Lower lobe of right lung (tissue), 2 donors: ENCODE measurements around the gene RAPGEF3. TPM values are rescaled to one million over a fixed set of nuclear protein-coding genes. Genes with fewer than 3 reads are reported as not detected.

ENCODE experiments used
- ATAC-seq, 2 donors: fragments of 200-7000 bp; cut with Tn5 transposase; one replicate each; pipeline ENCODE4 v1.9.1; 2020 to 2022; ENCODE audit warnings: mild to moderate bottlenecking in 2 of 2, moderate library complexity in 2 of 2
- DNase-seq: peaks from one replicate; pipeline ENCODE4 v3.0.0-alpha.2; 2020
- H3K27ac ChIP-seq: fragments of 200-600 bp; one replicate; pipeline ENCODE4 v1.8.0; 2022
- H3K27me3 ChIP-seq: fragments of 200-600 bp; one replicate; pipeline ENCODE4 v1.8.0; 2022; ENCODE audit warnings: low read depth
- H3K36me3 ChIP-seq: fragments of 200-600 bp; one replicate; pipeline ENCODE4 v1.8.0; 2022; ENCODE audit warnings: mild to moderate bottlenecking
- H3K4me1 ChIP-seq: fragments of 200-600 bp; one replicate; pipeline ENCODE4 v1.8.0; 2022
- H3K4me3 ChIP-seq: fragments of 200-600 bp; one replicate; pipeline ENCODE4 v1.8.0; 2022; ENCODE audit warnings: mild to moderate bottlenecking
- H3K9me3 ChIP-seq: fragments of 200-600 bp; one replicate; pipeline ENCODE4 v1.8.0; 2022
- CTCF ChIP-seq: fragments of 200-600 bp; IDR thresholded peaks from one replicate; pipeline ENCODE4 v1.8.0; 2022; ENCODE audit warnings: antibody characterized with exemption, mild to moderate bottlenecking
- intact Hi-C: fragments of 100-400 bp; cut with DNase I; formaldehyde crosslinking; loops from one replicate; pipeline ENCODE4 v1.11.0; 2022
- total RNA-seq: library from RNA; stranded (reverse); fragmentation: NEBNext Ultra II Directional; extraction: Animal tissue kit (Norgen Biotek cat#: 25700); gene quantifications from one replicate; pipeline ENCODE4 v1.2.1, GENCODE V29; 2021
- donor health status: DM: no; HTN: yes; CAD: no; lungs with severe emphysema.

Gene RAPGEF3
- total RNA-seq, 1 donor from 2014 or later, result 44.5 TPM

- intact Hi-C loops, result no loop called here
- ATAC-seq (no peak), DNase-seq (no peak)
- Histone ChIP-seq H3K4me3 (no peak overlapping the region), H3K4me1 (peaks cover 54% of the 10 kb centered on the region), H3K9me3 (no peaks in the 10 kb centered on the region), H3K27me3 (no peaks in the 10 kb centered on the region), H3K36me3 (peaks cover 43% of the 10 kb centered on the region), H3K27ac (peak overlapping the region; percentile 84)
- no peak for TF ChIP-seq CTCF
These were observed 6.6 kb downstream of the RAPGEF3 start for GRCh38 chr12:47752121-47752520.

GRCh38 chr12:47751561-47751960 is 7.1 kb downstream of the RAPGEF3 start:
- Histone ChIP-seq H3K27me3 (no peaks in the 10 kb centered on the region), H3K27ac (no peak overlapping the region)
- no peak for ATAC-seq

GRCh38 chr12:47750916-47751470 is 7.7 kb downstream of the RAPGEF3 start:
- Histone ChIP-seq H3K27ac (no peak overlapping the region), H3K27me3 (no peaks in the 10 kb centered on the region), H3K9me3 (no peaks in the 10 kb centered on the region), H3K36me3 (peaks cover 53% of the 10 kb centered on the region), H3K4me3 (no peak overlapping the region), H3K4me1 (peaks cover 43% of the 10 kb centered on the region)
- intact Hi-C loops, result no loop called here
- no peak for TF ChIP-seq CTCF
- no peak for DNase-seq
- ATAC-seq, result no peak

More at GRCh38 chr12:47751561-47751960, 7.1 kb downstream of the RAPGEF3 start:
- peaks cover 49% of the 10 kb centered on the region for H3K4me1 ChIP-seq
- H3K36me3 ChIP-seq, result peaks cover 48% of the 10 kb centered on the region
- intact Hi-C loops, result no loop called here
- H3K4me3 ChIP-seq, result no peak overlapping the region
- TF ChIP-seq CTCF, result no peak
- H3K9me3 ChIP-seq, result no peaks in the 10 kb centered on the region
- no peak for DNase-seq

GRCh38 chr12:47750229-47750798 is 8.4 kb downstream of the RAPGEF3 start:
- H3K9me3 ChIP-seq, result no peaks in the 10 kb centered on the region
- H3K4me3 ChIP-seq, result no peak overlapping the region
- intact Hi-C loops, result no loop called here
- H3K4me1 ChIP-seq, result peaks cover 36% of the 10 kb centered on the region
- no peak for TF ChIP-seq CTCF
- no peak for ATAC-seq
- H3K27ac ChIP-seq, result no peak overlapping the region
- peaks cover 53% of the 10 kb centered on the region for H3K36me3 ChIP-seq
- no peaks in the 10 kb centered on the region for H3K27me3 ChIP-seq
- DNase-seq, result no peak

GRCh38 chr12:47748899-47749298 is 9.8 kb downstream of the RAPGEF3 start:
- intact Hi-C loops, result no loop called here
- ATAC-seq (no peak), DNase-seq (no peak)
- Histone ChIP-seq H3K27ac (no peak overlapping the region), H3K27me3 (no peaks in the 10 kb centered on the region), H3K36me3 (peaks cover 53% of the 10 kb centered on the region), H3K4me1 (peaks cover 22% of the 10 kb centered on the region), H3K4me3 (no peak overlapping the region), H3K9me3 (no peaks in the 10 kb centered on the region)
- no peak for TF ChIP-seq CTCF
